Activated CD8-positive, alpha-beta T cell treated with anti-CD3 and anti-CD28 coated beads, Interleukin-2, amount 10 ng/mL, durations not matched to agents 7 days and 5 days (primary cell): ENCODE measurements around the gene MCF2L2. TPM values are rescaled to one million over a fixed set of nuclear protein-coding genes. Genes with fewer than 3 reads are reported as not detected.

Experiments used
- ATAC-seq: fragments of 150-1000 bp; cut with Tn5 transposase; one replicate; pipeline ENCODE4 v1.10.0; 2021; ENCODE audit warnings: moderate library complexity
- CTCF ChIA-PET: fragments of 350-600 bp; sonication (Branson Sonifier 250); formaldehyde crosslinking; loops from one replicate; lab custom pipeline; 2021; ENCODE audit warnings: antibody characterized with exemption; lab: Charles Lee
- POLR2A ChIA-PET: fragments of 350-600 bp; sonication (Branson Sonifier 250); formaldehyde crosslinking; loops from one replicate; lab custom pipeline; 2021; ENCODE audit warnings: antibody characterized with exemption; lab: Charles Lee
- DNase-seq: peaks from one replicate; pipeline ENCODE4 v3.0.0-alpha.2; 2020
- H3K27ac Mint-ChIP-seq: one replicate; pipeline ENCODE4 v1.8.0; 2021; ENCODE audit warnings: mild to moderate bottlenecking, mixed read lengths
- H3K27me3 Mint-ChIP-seq: one replicate; pipeline ENCODE4 v1.8.0; 2021; ENCODE audit warnings: low read depth, mixed read lengths
- H3K36me3 Mint-ChIP-seq: one replicate; pipeline ENCODE4 v1.8.0; 2021; ENCODE audit warnings: low read depth, mixed read lengths
- H3K4me1 Mint-ChIP-seq: one replicate; pipeline ENCODE4 v1.8.0; 2021; ENCODE audit warnings: low read depth, mixed read lengths
- H3K4me3 Mint-ChIP-seq: one replicate; pipeline ENCODE4 v1.8.0; 2021; ENCODE audit warnings: mild to moderate bottlenecking, mixed read lengths
- H3K9me3 Mint-ChIP-seq: one replicate; pipeline ENCODE4 v1.8.0; 2022; ENCODE audit warnings: mixed read lengths; ENCODE audit not compliant: insufficient read depth
- total RNA-seq, 2 experiments: library from RNA; stranded (reverse); gene quantifications; one replicate each; pipeline ENCODE4 v1.2.3, GENCODE V29; 2021

Gene MCF2L2
- total RNA-seq, 2 experiments from 2014 or later: 7.2 to 7.5 TPM

- H3K4me1 Mint-ChIP-seq: peaks cover 23% of the 10 kb centered on the region
- POLR2A ChIA-PET: interaction anchor here (0.9 to 1.3 kb wide), 5 partner anchors 11 to 64 kb away, joined by 3 to 7 read pairs (median 3); no protein-coding TSS in a partner anchor
Measured at GRCh38 chr3:183285318-183285717, 143.1 kb downstream of the MCF2L2 start.

GRCh38 chr3:183284570-183284969 lies 143.8 kb downstream of the MCF2L2 start:
- DNase-seq (no peak), ATAC-seq (no peak)
- Mint-ChIP-seq H3K4me3 (no peak overlapping the region), H3K27ac (no peak overlapping the region), H3K36me3 (peaks cover 2% of the 10 kb centered on the region), H3K4me1 (peaks cover 23% of the 10 kb centered on the region), H3K27me3 (no peaks in the 10 kb centered on the region), H3K9me3 (no peaks in the 10 kb centered on the region)
- ChIA-PET CTCF (interaction anchor here (1.0 to 3.4 kb wide), 4 partner anchors 97 to 315 kb away, joined by 3 to 14 read pairs (median 4); no protein-coding TSS in a partner anchor), POLR2A (interaction anchor here (1.3 kb wide), 1 partner anchor 19 kb away, joined by 3 read pairs; no protein-coding TSS in a partner anchor)

More at GRCh38 chr3:183285318-183285717, 143.1 kb downstream of the MCF2L2 start:
- DNase-seq (no peak), ATAC-seq (peak; percentile 13)
- CTCF ChIA-PET: interaction anchor here (0.7 to 3.4 kb wide), 9 partner anchors 11 to 315 kb away, joined by 3 to 14 read pairs (median 3); no protein-coding TSS in a partner anchor
- Mint-ChIP-seq H3K4me3 (peak overlapping the region; percentile 22), H3K27me3 (no peaks in the 10 kb centered on the region), H3K36me3 (peaks cover 2% of the 10 kb centered on the region), H3K27ac (peak overlapping the region; percentile 85), H3K9me3 (no peaks in the 10 kb centered on the region)

GRCh38 chr3:183283886-183284285 lies 144.5 kb downstream of the MCF2L2 start:
- Mint-ChIP-seq H3K27me3 (no peaks in the 10 kb centered on the region), H3K27ac (no peak overlapping the region), H3K4me1 (peaks cover 23% of the 10 kb centered on the region), H3K4me3 (no peak overlapping the region), H3K9me3 (no peaks in the 10 kb centered on the region), H3K36me3 (peaks cover 2% of the 10 kb centered on the region)
- CTCF ChIA-PET: no interaction called here
- POLR2A ChIA-PET: no interaction called here
- DNase-seq: no peak
- no peak for ATAC-seq

- ChIA-PET CTCF (interaction anchor here (1.0 kb wide), 1 partner anchor 41 kb away, joined by 3 read pairs; no protein-coding TSS in a partner anchor), POLR2A (no interaction called here)
- H3K9me3 Mint-ChIP-seq: no peaks in the 10 kb centered on the region
- no peaks in the 10 kb centered on the region for H3K27me3 Mint-ChIP-seq
- no peak overlapping the region for H3K27ac Mint-ChIP-seq
- no peak for ATAC-seq
- no peaks in the 10 kb centered on the region for H3K36me3 Mint-ChIP-seq
- DNase-seq: no peak
- H3K4me3 Mint-ChIP-seq: no peak overlapping the region
- peaks cover 17% of the 10 kb centered on the region for H3K4me1 Mint-ChIP-seq
Measured at GRCh38 chr3:183281126-183281797, 147.2 kb downstream of the MCF2L2 start.

GRCh38 chr3:183279371-183279770 lies 149.0 kb downstream of the MCF2L2 start:
- ATAC-seq: no peak
- H3K9me3 Mint-ChIP-seq: no peaks in the 10 kb centered on the region

GRCh38 chr3:183278479-183279088 lies 149.8 kb downstream of the MCF2L2 start:
- ChIA-PET POLR2A (no interaction called here), CTCF (no interaction called here)
- H3K27me3 Mint-ChIP-seq: no peaks in the 10 kb centered on the region
- ATAC-seq (no peak), DNase-seq (no peak)
- H3K27ac Mint-ChIP-seq: no peak overlapping the region
- no peaks in the 10 kb centered on the region for H3K4me1 Mint-ChIP-seq
- H3K9me3 Mint-ChIP-seq: no peaks in the 10 kb centered on the region
- H3K36me3 Mint-ChIP-seq: no peaks in the 10 kb centered on the region
- H3K4me3 Mint-ChIP-seq: no peak overlapping the region

More at GRCh38 chr3:183279371-183279770, 149.0 kb downstream of the MCF2L2 start:
- H3K4me3 Mint-ChIP-seq: no peak overlapping the region
- ChIA-PET POLR2A (no interaction called here), CTCF (no interaction called here)
- H3K36me3 Mint-ChIP-seq: no peaks in the 10 kb centered on the region
- H3K27ac Mint-ChIP-seq: no peak overlapping the region
- peaks cover 3% of the 10 kb centered on the region for H3K4me1 Mint-ChIP-seq
- no peaks in the 10 kb centered on the region for H3K27me3 Mint-ChIP-seq
- DNase-seq: no peak

GRCh38 chr3:183277260-183277659 lies 151.2 kb downstream of the MCF2L2 start:
- Mint-ChIP-seq H3K27ac (no peak overlapping the region), H3K36me3 (no peaks in the 10 kb centered on the region), H3K9me3 (no peaks in the 10 kb centered on the region), H3K4me3 (no peak overlapping the region), H3K4me1 (peaks cover 4% of the 10 kb centered on the region), H3K27me3 (no peaks in the 10 kb centered on the region)
- ATAC-seq: no peak
- ChIA-PET POLR2A (no interaction called here), CTCF (no interaction called here)
- DNase-seq: no peak

GRCh38 chr3:183275937-183276336 lies 152.5 kb downstream of the MCF2L2 start:
- ChIA-PET CTCF (interaction anchor here (1.0 kb wide), 1 partner anchor 91 kb away, joined by 3 read pairs; no protein-coding TSS in a partner anchor), POLR2A (no interaction called here)
- Mint-ChIP-seq H3K9me3 (no peaks in the 10 kb centered on the region), H3K4me1 (peaks cover 4% of the 10 kb centered on the region), H3K36me3 (no peaks in the 10 kb centered on the region), H3K27me3 (no peaks in the 10 kb centered on the region), H3K27ac (no peak overlapping the region), H3K4me3 (no peak overlapping the region)
- ATAC-seq (no peak), DNase-seq (no peak)

GRCh38 chr3:183275418-183275817 lies 153.0 kb downstream of the MCF2L2 start:
- H3K27ac Mint-ChIP-seq: no peak overlapping the region
- ATAC-seq (no peak), DNase-seq (no peak)
- peaks cover 4% of the 10 kb centered on the region for H3K4me1 Mint-ChIP-seq
- no peak overlapping the region for H3K4me3 Mint-ChIP-seq
- ChIA-PET POLR2A (no interaction called here), CTCF (no interaction called here)
- no peaks in the 10 kb centered on the region for H3K36me3 Mint-ChIP-seq
- H3K27me3 Mint-ChIP-seq: no peaks in the 10 kb centered on the region
- no peaks in the 10 kb centered on the region for H3K9me3 Mint-ChIP-seq

- Mint-ChIP-seq H3K4me3 (no peak overlapping the region), H3K27me3 (no peaks in the 10 kb centered on the region), H3K4me1 (peaks cover 4% of the 10 kb centered on the region), H3K36me3 (no peaks in the 10 kb centered on the region), H3K27ac (no peak overlapping the region), H3K9me3 (no peaks in the 10 kb centered on the region)
- DNase-seq (no peak), ATAC-seq (no peak)
- ChIA-PET POLR2A (interaction anchor here (0.6 kb wide), 1 partner anchor 11 kb away, joined by 3 read pairs; no protein-coding TSS in a partner anchor), CTCF (interaction anchor here (1.0 kb wide), 1 partner anchor 11 kb away, joined by 3 read pairs; no protein-coding TSS in a partner anchor)
Measured at GRCh38 chr3:183274609-183275008, 153.8 kb downstream of the MCF2L2 start.

- ChIA-PET POLR2A (no interaction called here), CTCF (interaction anchor here (0.7 to 1.4 kb wide), 2 partner anchors 88 to 110 kb away, joined by 4 to 7 read pairs; no protein-coding TSS in a partner anchor)
- Mint-ChIP-seq H3K4me3 (no peak overlapping the region), H3K4me1 (peaks cover 4% of the 10 kb centered on the region), H3K27ac (no peak overlapping the region), H3K27me3 (no peaks in the 10 kb centered on the region), H3K36me3 (no peaks in the 10 kb centered on the region), H3K9me3 (no peaks in the 10 kb centered on the region)
- no peak for DNase-seq
- ATAC-seq: no peak
Measured at GRCh38 chr3:183272791-183273190, 155.6 kb downstream of the MCF2L2 start.

- Mint-ChIP-seq H3K27me3 (no peaks in the 10 kb centered on the region), H3K4me1 (peaks cover 5% of the 10 kb centered on the region), H3K9me3 (no peaks in the 10 kb centered on the region), H3K4me3 (no peak overlapping the region), H3K36me3 (peaks cover under 1% of the 10 kb centered on the region), H3K27ac (no peak overlapping the region)
- no peak for DNase-seq
- no peak for ATAC-seq
- ChIA-PET CTCF (interaction anchor here (0.7 to 1.4 kb wide), 2 partner anchors 87 to 110 kb away, joined by 4 to 7 read pairs; no protein-coding TSS in a partner anchor), POLR2A (no interaction called here)
Measured at GRCh38 chr3:183272142-183272541, 156.3 kb downstream of the MCF2L2 start.
